T-helper 17 cell (primary cell): ENCODE measurements around the gene ADAMTS17. TPM values are rescaled to one million over a fixed set of nuclear protein-coding genes. Genes with fewer than 3 reads are reported as not detected.

ENCODE experiments used
- ATAC-seq: fragments of 150-1000 bp; cut with Tn5 transposase; 2 replicates; pipeline ENCODE4 v1.10.0; 2021; ENCODE audit warnings: mild to moderate bottlenecking, moderate library complexity
- DNase-seq, 3 donors: peaks; one replicate each; pipeline versions ENCODE4 v3.0.0 to v3.0.0-alpha.2; 2020 to 2021
- H3K9me3 ChIP-seq: one replicate; pipeline ENCODE4 v1.7.0; 2013; ENCODE audit warnings: low read length, mild to moderate bottlenecking; ENCODE audit not compliant: control insufficient read depth, poor library complexity, severe bottlenecking
- H3K27ac Mint-ChIP-seq: one replicate; pipeline ENCODE4 v1.8.0; 2022; ENCODE audit warnings: mild to moderate bottlenecking, moderate library complexity, mixed read lengths
- H3K27me3 Mint-ChIP-seq: one replicate; pipeline ENCODE4 v1.8.0; 2022; ENCODE audit warnings: mixed read lengths
- H3K36me3 Mint-ChIP-seq: one replicate; pipeline ENCODE4 v1.8.0; 2022; ENCODE audit warnings: low read depth, mixed read lengths
- H3K4me1 Mint-ChIP-seq: one replicate; pipeline ENCODE4 v1.8.0; 2022; ENCODE audit warnings: mild to moderate bottlenecking, mixed read lengths
- H3K4me3 Mint-ChIP-seq: one replicate; pipeline ENCODE4 v1.8.0; 2022; ENCODE audit warnings: mild to moderate bottlenecking, moderate library complexity, mixed read lengths
- total RNA-seq, 4 donors: library from RNA in 2 of 4; stranded (reverse) in 2 of 4; gene quantifications; one replicate each; pipeline ENCODE4 v1.2.3 and lab custom pipeline; 2022 to 2026

ADAMTS17 gene
- total RNA-seq, 2 donors from 2014 or later = 8.1 to 10.6 TPM

DNA sequence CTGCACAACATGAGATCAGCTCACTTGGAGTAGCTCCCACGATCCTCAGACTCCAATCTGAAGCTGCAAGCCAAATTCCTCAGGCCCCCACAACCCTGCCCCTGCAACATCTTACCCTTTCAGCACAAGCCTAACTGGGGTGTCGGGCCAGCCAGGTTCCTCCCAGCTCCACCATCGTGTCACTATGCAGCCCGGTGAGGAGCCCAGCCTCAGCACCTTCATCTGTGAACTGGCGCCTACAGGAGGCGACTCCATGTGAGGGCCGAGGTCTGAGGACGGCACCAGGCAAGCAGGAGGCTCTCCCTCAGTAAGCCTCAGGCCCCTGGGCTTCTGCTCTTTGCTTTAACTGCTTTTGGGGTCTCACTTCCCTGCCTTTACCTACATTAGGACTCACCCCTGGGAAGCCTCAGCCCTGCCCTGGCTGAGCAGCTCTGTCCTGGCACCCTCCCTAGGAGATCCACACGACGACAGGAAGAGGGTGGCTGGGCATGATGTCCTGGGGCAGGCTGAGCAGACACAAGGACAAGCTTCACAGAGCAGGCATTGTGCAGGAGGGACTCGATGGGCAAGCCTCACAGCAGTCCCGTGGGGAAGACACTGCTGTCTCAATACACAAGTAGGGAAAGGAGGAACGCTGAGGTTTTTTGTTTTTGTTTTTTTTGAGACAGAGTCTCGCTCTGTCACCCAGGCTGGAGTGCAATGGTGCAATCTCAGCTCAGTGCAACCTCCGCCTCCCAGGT lies 104.6 kb downstream of the ADAMTS17 start:
- no peak for DNase-seq
- Mint-ChIP-seq H3K4me1 (peaks cover 7% of the 10 kb centered on the region), H3K36me3 (peaks cover 3% of the 10 kb centered on the region), H3K27ac (no peak overlapping the region), H3K27me3 (no peaks in the 10 kb centered on the region), H3K4me3 (peak overlapping the region; percentile 28)
- ATAC-seq = no peak
- H3K9me3 ChIP-seq = no peaks in the 10 kb centered on the region

DNA sequence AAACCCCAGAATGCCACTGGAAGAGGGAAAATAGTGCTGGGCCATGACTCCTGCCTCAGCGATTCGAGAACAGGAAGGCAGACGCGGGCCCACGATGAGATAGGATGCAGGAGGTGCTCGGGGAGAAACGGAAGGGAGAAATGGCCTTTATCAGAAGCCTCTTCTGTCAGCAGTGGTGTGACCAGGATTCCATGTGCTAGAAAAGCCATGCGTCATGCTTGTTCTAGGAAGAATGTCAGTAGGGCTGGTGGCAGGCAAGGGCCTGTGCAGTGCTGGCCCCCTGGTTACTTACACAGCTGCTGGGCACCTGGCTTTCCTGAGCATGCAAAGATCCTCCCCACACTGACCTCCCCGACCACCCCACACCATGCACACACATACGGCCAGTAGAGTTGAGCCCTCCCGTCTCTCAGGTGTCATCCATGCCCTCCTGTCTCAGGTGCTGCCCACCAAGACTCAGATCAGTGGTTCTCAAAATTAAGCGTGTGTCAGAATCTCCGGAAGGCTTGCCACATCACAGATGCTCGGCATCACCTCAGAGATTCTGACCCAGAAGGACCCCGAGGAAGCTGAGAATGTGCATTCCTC lies 106.7 kb downstream of the ADAMTS17 start:
- H3K27me3 Mint-ChIP-seq = no peaks in the 10 kb centered on the region

DNA sequence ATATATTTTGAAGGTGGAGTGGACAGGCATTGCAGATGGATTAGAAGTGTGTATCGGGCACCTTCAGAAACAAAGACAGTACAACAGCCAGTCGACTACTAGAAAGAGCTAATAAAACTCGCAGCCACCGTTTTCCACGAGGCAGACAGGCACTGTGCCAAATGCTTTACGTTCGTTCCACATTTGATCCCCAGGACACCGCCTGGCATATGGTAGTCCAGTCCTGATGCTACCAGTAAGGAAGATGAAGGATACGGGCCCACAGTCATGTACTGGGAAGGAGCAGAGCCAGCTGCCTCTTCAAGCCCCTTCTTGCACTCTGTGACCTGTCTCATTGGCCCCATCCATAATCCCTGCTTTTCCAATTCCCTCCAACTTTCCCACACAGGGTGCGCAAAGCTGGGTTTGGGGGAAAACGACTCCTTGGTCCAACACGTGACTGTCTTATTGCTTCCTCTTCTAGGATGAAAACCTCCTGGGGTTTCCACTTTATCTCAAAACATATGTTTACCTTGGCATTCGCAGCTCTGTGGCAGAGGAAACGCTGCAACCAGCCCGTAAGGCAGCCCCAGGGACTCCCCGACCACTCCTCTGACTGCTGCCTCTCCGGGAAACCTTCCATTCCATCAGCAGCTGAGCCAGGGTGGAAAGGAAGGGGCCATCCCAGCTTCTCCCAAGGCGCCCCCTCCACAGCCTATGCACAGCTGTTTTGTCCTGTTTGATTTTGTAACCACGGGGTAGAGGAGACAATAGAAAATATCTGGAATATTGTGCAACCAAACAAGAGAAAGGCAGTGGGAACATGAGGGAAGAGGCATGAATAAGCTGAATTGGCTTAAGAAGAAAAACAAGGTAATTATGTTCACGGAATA lies 107.4 kb downstream of the ADAMTS17 start:
- ATAC-seq = no peak
- Mint-ChIP-seq H3K4me1 (peaks cover 16% of the 10 kb centered on the region), H3K27ac (no peak overlapping the region), H3K4me3 (no peak overlapping the region), H3K27me3 (no peaks in the 10 kb centered on the region), H3K36me3 (peaks cover 3% of the 10 kb centered on the region)
- no peaks in the 10 kb centered on the region for H3K9me3 ChIP-seq
- DNase-seq = no peak

More for the DNA sequence above, 106.7 kb downstream of the ADAMTS17 start:
- peaks cover 3% of the 10 kb centered on the region for H3K36me3 Mint-ChIP-seq
- no peak for DNase-seq
- H3K9me3 ChIP-seq = no peaks in the 10 kb centered on the region
- no peak overlapping the region for H3K27ac Mint-ChIP-seq
- peaks cover 10% of the 10 kb centered on the region for H3K4me1 Mint-ChIP-seq
- no peak overlapping the region for H3K4me3 Mint-ChIP-seq
- no peak for ATAC-seq

DNA sequence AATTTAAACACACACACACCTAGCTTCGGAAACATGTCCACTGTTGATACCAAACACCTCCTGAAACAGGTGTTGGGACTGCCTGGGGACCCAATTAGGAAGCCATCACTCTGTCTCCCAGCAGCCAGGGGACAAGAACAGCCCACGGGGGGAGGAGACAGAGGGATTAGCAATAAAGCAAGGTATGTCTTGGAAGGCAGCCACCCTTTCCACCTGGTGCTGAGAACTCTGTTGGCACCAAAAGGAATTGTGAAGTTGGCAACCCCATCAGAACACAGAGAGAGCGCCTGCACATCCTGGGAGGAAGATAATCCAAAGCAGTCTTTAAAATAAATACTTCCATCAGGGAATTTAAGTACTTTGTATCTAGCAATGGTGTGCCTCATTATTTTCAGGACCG lies 111.0 kb downstream of the ADAMTS17 start:
- ATAC-seq (no peak), DNase-seq (no peak)
- Mint-ChIP-seq H3K36me3 (no peaks in the 10 kb centered on the region), H3K27me3 (no peaks in the 10 kb centered on the region), H3K27ac (no peak overlapping the region), H3K4me1 (peaks cover 19% of the 10 kb centered on the region), H3K4me3 (no peak overlapping the region)
- no peaks in the 10 kb centered on the region for H3K9me3 ChIP-seq

DNA sequence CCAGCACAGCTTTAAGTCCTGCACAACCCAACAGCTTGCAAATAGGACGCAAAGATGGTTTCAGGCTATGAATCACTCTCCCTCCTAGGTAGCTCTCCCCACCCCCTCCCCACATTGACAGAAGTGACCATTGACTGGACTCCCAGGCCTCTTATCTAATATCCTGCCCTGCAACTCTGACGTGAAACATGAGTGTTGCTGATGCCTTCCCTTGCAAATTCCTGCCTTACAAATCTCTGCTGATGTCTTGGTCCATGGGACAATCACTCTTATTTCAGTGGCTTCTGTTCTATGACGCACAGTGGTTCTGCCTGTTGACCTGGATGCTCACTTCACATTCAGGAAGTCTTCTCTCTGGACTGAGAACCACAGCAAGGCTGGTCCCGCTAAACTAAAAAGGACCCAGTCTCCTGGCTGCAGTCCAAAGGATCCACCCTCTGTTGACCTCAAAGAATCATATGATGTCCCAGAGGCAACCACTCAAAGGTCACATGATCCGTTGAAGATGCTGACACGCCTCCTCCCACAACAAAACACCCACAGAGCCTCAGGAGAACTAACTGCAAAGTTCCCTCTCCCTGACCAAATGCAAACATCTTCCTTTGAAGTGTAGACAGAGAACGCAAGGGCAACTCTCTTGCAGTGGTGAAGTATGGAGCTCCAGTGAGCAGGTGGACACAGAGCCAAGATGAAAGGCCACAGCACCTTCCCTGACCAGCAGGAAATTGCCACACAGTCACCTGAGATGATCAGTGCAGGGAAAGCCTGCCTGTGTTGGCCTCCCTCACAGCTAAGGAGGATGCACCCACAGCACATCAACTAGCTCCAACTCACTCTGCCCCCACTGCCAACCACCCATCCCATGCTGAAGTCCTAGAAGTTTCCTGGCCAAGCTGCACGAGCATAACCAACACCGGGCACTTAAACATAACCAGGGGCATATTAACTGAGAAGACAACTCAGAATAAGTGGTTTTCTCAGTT lies 112.3 kb downstream of the ADAMTS17 start:
- ATAC-seq (no peak), DNase-seq (no peak)
- H3K4me1 Mint-ChIP-seq = peaks cover 15% of the 10 kb centered on the region
- H3K36me3 Mint-ChIP-seq = no peaks in the 10 kb centered on the region
- H3K27ac Mint-ChIP-seq = peak overlapping the region; percentile 4
- H3K27me3 Mint-ChIP-seq = no peaks in the 10 kb centered on the region
- no peak overlapping the region for H3K4me3 Mint-ChIP-seq
- H3K9me3 ChIP-seq = no peaks in the 10 kb centered on the region

DNA sequence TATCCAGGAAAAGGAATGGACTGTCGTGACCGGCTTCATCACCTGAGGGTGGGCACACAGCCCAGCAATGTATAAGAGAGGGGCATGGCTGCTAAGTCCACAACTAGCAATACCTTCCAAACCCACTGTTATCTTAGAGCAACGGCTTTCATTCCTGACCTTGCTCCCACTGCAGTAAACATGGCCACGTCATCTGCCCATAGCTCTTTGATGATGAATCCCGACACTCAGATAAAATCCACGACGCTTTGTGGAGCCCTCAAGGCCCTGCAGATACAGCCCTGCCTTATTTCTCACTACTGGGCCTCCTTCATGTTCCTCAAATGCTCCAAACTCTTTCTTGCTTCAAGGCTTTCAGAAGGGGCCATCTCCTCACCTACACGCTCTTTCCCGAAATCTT lies 114.0 kb downstream of the ADAMTS17 start:
- no peak for ATAC-seq
- Mint-ChIP-seq H3K27me3 (no peaks in the 10 kb centered on the region), H3K4me3 (no peak overlapping the region)

DNA sequence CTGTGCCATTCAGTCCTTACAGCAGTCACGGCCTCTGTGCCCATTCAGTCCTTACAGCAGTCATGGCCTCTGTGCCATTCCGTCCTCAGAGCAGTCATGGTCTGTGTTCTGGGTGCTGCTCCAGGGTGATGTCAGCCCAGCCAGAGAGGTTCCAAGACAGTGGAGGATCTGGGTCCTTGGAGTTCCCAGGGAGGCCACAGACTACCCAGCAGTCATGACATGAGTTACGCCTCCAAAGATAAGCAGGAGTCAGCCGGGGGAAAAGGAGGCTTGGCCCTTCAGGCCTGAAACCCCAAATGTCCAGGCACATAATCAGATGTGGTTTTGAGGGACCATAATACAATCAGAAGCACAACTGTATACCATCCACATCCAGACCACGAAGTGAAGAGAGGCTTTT lies 115.7 kb downstream of the ADAMTS17 start:
- no peaks in the 10 kb centered on the region for H3K9me3 ChIP-seq
- DNase-seq (no peak), ATAC-seq (no peak)
- H3K36me3 Mint-ChIP-seq = no peaks in the 10 kb centered on the region
- no peak overlapping the region for H3K27ac Mint-ChIP-seq
- H3K4me1 Mint-ChIP-seq = peaks cover 13% of the 10 kb centered on the region
- no peaks in the 10 kb centered on the region for H3K27me3 Mint-ChIP-seq
- no peak overlapping the region for H3K4me3 Mint-ChIP-seq

More for the DNA sequence above, 114.0 kb downstream of the ADAMTS17 start:
- no peaks in the 10 kb centered on the region for H3K9me3 ChIP-seq
- Mint-ChIP-seq H3K4me1 (peaks cover 13% of the 10 kb centered on the region), H3K27ac (no peak overlapping the region), H3K36me3 (no peaks in the 10 kb centered on the region)
- DNase-seq = no peak

DNA sequence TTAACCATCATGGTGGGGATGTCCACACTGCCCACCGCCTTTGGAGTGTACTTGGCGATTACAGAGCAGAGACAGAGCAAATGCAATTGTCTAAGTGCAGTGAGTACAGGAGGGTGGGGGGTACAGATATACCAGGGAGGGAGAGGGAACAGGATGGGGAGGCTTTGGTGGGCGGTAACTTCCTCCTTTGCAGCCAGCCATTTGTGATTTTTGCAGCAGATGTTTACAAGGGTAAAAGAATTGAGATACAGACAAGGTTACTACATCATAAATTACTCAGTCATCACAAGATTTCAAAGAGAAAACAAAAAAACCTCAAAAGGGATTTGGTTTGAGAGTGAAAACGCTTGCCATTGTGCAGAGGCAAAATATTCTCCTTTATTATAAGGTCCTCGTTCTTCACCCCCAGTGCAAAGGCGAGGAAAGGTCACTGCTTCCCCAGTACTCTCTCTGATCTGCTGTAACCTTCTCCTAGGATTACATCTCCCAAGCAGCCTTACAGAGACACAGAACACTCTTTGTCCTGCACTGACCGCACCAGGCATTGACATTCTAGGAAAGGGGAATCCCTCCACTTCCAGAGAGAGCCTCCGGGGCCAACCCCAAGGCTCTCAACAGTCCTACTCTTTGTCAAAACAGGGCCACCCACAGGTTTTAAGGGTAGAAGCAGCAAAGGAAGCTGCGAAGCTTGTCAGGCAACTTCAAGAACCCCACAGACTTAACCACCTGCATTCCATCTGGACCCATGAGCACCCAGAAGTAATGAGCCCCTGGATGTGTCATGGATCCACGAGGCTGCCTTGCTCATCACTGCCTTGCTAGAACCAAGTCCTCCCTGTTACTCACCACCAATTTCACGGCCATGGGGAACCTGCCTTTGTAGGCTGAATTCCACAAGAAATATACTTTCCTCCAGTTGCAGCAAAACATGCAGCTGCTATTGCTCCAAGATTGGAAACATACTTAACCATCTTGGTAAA lies 117.3 kb downstream of the ADAMTS17 start:
- Mint-ChIP-seq H3K36me3 (no peaks in the 10 kb centered on the region), H3K4me3 (no peak overlapping the region), H3K27me3 (no peaks in the 10 kb centered on the region), H3K27ac (peak overlapping the region; percentile 3), H3K4me1 (peaks cover 4% of the 10 kb centered on the region)
- ATAC-seq = no peak
- DNase-seq = no peak
- no peaks in the 10 kb centered on the region for H3K9me3 ChIP-seq

DNA sequence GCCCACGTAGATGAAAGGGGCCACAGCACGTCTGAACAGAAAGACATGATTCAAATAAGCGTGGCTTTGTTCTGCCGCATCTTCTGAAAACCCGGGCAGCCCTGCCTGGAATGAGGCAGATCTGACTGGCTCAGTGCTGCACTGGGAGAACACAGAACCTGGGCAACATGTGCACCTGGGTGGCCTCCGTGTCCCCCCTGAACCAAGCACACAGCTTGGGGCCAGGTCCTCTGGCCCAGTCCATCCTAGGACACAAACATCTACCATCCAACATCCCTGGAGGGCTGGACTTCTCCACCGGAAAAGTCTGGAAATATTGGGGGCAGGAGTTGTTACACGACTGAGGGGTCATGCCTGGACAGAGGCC lies 119.4 kb downstream of the ADAMTS17 start:
- H3K27ac Mint-ChIP-seq = no peak overlapping the region
- DNase-seq (no peak), ATAC-seq (no peak)
- H3K4me1 Mint-ChIP-seq = peaks cover 3% of the 10 kb centered on the region
- H3K36me3 Mint-ChIP-seq = no peaks in the 10 kb centered on the region
- H3K4me3 Mint-ChIP-seq = no peak overlapping the region
- no peaks in the 10 kb centered on the region for H3K9me3 ChIP-seq
- H3K27me3 Mint-ChIP-seq = no peaks in the 10 kb centered on the region

DNA sequence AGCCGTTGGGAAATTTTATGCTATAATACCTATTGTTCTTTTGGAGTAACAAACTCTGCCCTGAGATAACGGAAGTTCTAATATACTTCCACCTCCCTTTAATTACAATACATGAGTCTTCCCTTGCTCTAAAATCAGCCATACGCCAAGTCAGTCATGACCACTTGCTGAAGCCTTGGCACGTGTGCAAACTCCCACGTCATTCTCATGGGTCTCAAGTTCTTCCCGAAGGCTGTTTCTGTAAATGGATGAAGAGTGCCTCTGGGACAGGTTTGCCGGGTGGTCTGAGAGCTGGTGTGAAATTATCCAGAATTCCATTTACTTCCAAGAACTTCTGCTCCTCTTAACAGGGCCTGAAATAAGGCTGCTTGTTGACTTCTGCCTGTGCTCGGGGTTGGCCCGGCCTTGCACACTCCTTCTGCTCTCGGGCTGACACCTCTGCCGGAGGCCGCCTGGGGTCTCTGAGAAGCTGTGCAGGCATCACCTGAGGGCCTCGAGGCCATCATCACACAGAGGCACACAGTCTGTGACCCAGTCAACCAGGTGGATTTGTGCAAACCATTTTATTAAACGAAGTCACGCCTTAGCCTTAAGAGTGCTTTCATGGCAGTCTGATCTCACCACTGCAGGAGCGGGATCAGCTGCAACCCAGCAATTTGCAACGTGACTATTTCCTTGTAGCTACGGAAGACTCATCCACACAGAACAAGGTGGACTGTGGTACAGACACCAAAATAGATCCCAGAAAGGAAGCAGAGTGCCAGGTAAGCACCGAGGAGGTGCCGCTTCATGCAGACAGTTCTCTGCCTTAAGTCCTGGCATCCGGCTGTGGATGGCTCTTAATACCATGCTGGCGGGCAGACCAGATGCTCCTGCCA lies 120.1 kb downstream of the ADAMTS17 start:
- no peak overlapping the region for H3K4me3 Mint-ChIP-seq
- H3K9me3 ChIP-seq = no peaks in the 10 kb centered on the region
- H3K4me1 Mint-ChIP-seq = no peaks in the 10 kb centered on the region
- ATAC-seq (no peak), DNase-seq (no peak)
- no peaks in the 10 kb centered on the region for H3K36me3 Mint-ChIP-seq
- H3K27me3 Mint-ChIP-seq = no peaks in the 10 kb centered on the region
- no peak overlapping the region for H3K27ac Mint-ChIP-seq

DNA sequence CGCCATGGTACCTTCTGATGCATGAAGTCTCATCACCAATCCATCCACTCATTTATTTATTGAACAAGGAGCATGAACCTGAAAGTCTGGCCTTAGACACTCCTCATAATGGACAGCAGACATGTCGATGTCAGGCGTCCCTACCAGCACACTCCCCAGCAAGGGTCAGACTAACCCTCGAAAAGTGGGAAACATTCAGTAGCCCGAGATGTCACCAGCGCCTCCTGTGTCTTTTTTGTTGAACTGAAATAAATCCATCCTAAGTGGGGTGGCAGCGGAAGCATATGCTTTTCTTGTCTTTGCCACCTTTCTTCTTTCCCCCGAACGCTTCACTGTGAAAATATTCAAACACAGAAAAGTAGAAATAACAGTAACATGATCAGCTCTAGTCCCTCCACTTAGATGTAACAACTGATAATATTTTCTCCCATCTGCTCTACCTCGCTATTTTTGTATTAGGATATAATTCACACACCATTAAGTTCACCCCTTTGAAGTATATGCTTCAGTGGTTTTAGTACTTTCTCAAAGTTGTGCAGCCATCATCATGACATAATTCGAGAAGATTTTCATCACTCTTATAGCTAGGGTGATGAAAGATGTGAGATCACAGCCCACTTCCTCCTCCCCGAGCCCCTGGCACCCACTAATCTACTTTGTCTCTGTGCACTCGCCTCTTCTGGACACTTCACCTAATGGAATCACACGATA lies 121.6 kb downstream of the ADAMTS17 start:
- no peaks in the 10 kb centered on the region for H3K4me1 Mint-ChIP-seq
- DNase-seq (no peak), ATAC-seq (no peak)
- H3K27me3 Mint-ChIP-seq = no peaks in the 10 kb centered on the region
- no peak overlapping the region for H3K27ac Mint-ChIP-seq
- H3K4me3 Mint-ChIP-seq = no peak overlapping the region
- H3K36me3 Mint-ChIP-seq = no peaks in the 10 kb centered on the region
- H3K9me3 ChIP-seq = no peaks in the 10 kb centered on the region
